Adrenal gland (tissue), 12 donors: ENCODE data around the gene LAPTM5. TPM values are rescaled to one million over a fixed set of nuclear protein-coding genes. Genes with fewer than 3 reads are reported as not detected.

Experiments
- DNase-seq, 7 donors: peaks; one replicate each; pipeline ENCODE4 v3.0.0-alpha.2; 2019 to 2020
- H3K27ac ChIP-seq, 5 donors: fragments of 200-600 bp; sonication (generic) in 4 of 5; 1 replicate in 3 of 5; 2 replicates in 2 of 5; pipeline versions ENCODE4 v1.5.1 to v1.8.0; 2016 to 2020; ENCODE audit warnings: mild to moderate bottlenecking in 1 of 5
- H3K27me3 ChIP-seq: fragments of 200-600 bp; 2 replicates; pipeline ENCODE4 v1.8.0; 2021
- H3K36me3 ChIP-seq, 2 donors: fragments of 200-600 bp; replicated peaks in 1 of 2; 1 replicate in 1 of 2; 2 replicates in 1 of 2; pipeline versions ENCODE4 v1.5.1 to v1.8.0; 2018 to 2022
- H3K4me1 ChIP-seq, 2 donors: fragments of 200-600 bp; replicated peaks in 1 of 2; 1 replicate in 1 of 2; 2 replicates in 1 of 2; pipeline versions ENCODE4 v1.5.1 to v1.8.0; 2018 to 2021
- H3K4me3 ChIP-seq, 4 donors: fragments of 200-600 bp; sonication (generic) in 3 of 4; one replicate each; pipeline ENCODE4 v1.5.1; 2016 to 2018
- H3K9me3 ChIP-seq, 3 donors: fragments of 200-600 bp; sonication (generic) in 1 of 3; replicated peaks in 1 of 3; 1 replicate in 2 of 3; 2 replicates in 1 of 3; pipeline versions ENCODE4 v1.5.1 to v1.8.0; 2016 to 2021
- CTCF ChIP-seq, 6 experiments: fragments of 450-650 bp in 4 of 6; fragments of 200-600 bp in 2 of 6; sonication (generic) in 1 of 6; IDR thresholded peaks; 1 replicate in 5 of 6; 2 replicates in 1 of 6; pipeline versions ENCODE4 v1.5.1 to v1.8.0; 2016 to 2021; ENCODE audit warnings: antibody characterized with exemption in 6 of 6, mild to moderate bottlenecking in 2 of 6, moderate library complexity in 1 of 6
- POLR2A ChIP-seq, 2 donors: fragments of 450-650 bp; IDR thresholded peaks; one replicate each; pipeline ENCODE4 v1.6.1; 2017; ENCODE audit warnings: antibody characterized with exemption in 2 of 2, mild to moderate bottlenecking in 2 of 2, moderate library complexity in 1 of 2
- WGBS, 4 donors: extraction: QIAGEN DNeasy Blood & Tissue Kit in 2 of 4; methylation state at CpG; one replicate each; pipeline versions ENCODE4 v1.1.5 to v1.1.7; 2013 to 2017; 5-methylcytosine and 5-hydroxymethylcytosine counted together
- intact Hi-C, 2 donors: fragments of 100-400 bp; cut with DNase I; formaldehyde crosslinking; loops; one replicate each; pipeline versions ENCODE4 v1.14.1 to v1.15.0; 2022 to 2023
- polyA plus RNA-seq, 3 donors: library from polyadenylated mRNA; stranded (reverse); fragments of 200-250 nt in 2 of 3; fragments of 350-450 nt in 1 of 3; fragmentation: Illumina TruSeq in 1 of 3; extraction: RNeasy Lipid Tissue Mini Kit (QIAGEN cat#74804) in 1 of 3; gene quantifications; one replicate each; pipeline ENCODE4 v1.2.3, GENCODE V29; 2013 to 2014
- total RNA-seq, 9 donors: library from RNA; depleted of rRNA in 4 of 9; stranded (reverse); fragments of >200 nt in 4 of 9; fragments of 120-200 nt in 1 of 9; fragmentation: NEBNext Ultra II Directional in 1 of 9; extraction: Animal tissue kit (Norgen Biotek cat#: 25700) in 1 of 9; gene quantifications; one replicate each; pipeline versions ENCODE4 v1.1.0 to v1.2.4, GENCODE V29; 2013 to 2023
- donor health status: healthy with polysubstance abuse.
- donor health status: Bipolar disorder and iron deficiency.
- donor health status: DM: yes; HTN: yes; CAD: no.
- donor health status: DM: no; HTN: no; CAD: no.
- donor health status: DM: no; HTN: no; CAD: no.
- donor health status: DM: yes; HTN: yes; CAD: no.

LAPTM5 gene
- total and polyA plus RNA-seq, 12 donors: 7.8 to 177 (median 109) TPM

GRCh38 chr1:30735668-30736498, 21.7 kb downstream of the LAPTM5 start:
- WGBS, 4 donors: 74 to 96% (median 93%) methylated on average over 6 of the region's 6 CpGs
- H3K9me3 ChIP-seq: no peaks in the 10 kb centered on the region
- no peak for TF ChIP-seq CTCF (IDR thresholded peaks at IDR 0.05)
- TF ChIP-seq POLR2A (IDR thresholded peaks at IDR 0.05): no peak
- no peaks in the 10 kb centered on the region for H3K4me1 ChIP-seq
- H3K36me3 ChIP-seq: peaks cover 0 to 14% of the 10 kb centered on the region in 2 donors
- H3K4me3 ChIP-seq: no peak overlapping the region
- no peaks in the 10 kb centered on the region for H3K27me3 ChIP-seq
- no peak overlapping the region for H3K27ac ChIP-seq
- intact Hi-C loops: no loop called here
- DNase-seq: no peak

GRCh38 chr1:30735124-30735523, 22.4 kb downstream of the LAPTM5 start:
- intact Hi-C loops: no loop called here
- WGBS, 4 donors: 82 to 94% (median 88%) methylated on average over 6 of the region's 6 CpGs
- H3K4me1 ChIP-seq: no peaks in the 10 kb centered on the region
- H3K27me3 ChIP-seq: no peaks in the 10 kb centered on the region
- no peak overlapping the region for H3K27ac ChIP-seq
- TF ChIP-seq CTCF (IDR thresholded peaks at IDR 0.05): no peak
- no peak for TF ChIP-seq POLR2A (IDR thresholded peaks at IDR 0.05)
- no peak for DNase-seq
- no peaks in the 10 kb centered on the region for H3K9me3 ChIP-seq
- peaks cover 0 to 14% of the 10 kb centered on the region in 2 donors for H3K36me3 ChIP-seq
- H3K4me3 ChIP-seq: no peak overlapping the region

GRCh38 chr1:30734580-30734979, 23.0 kb downstream of the LAPTM5 start:
- peaks cover 0 to 14% of the 10 kb centered on the region in 2 donors for H3K36me3 ChIP-seq
- H3K9me3 ChIP-seq: no peaks in the 10 kb centered on the region
- no peak for DNase-seq
- no peak for TF ChIP-seq CTCF (IDR thresholded peaks at IDR 0.05)
- intact Hi-C loops: no loop called here
- no peaks in the 10 kb centered on the region for H3K4me1 ChIP-seq
- H3K4me3 ChIP-seq: no peak overlapping the region
- H3K27ac ChIP-seq: no peak overlapping the region
- 95 to 99% (median 98%) methylated on average over 4 of the region's 4 CpGs for WGBS, 4 donors
- H3K27me3 ChIP-seq: no peaks in the 10 kb centered on the region

GRCh38 chr1:30734106-30734505, 23.5 kb downstream of the LAPTM5 start:
- no peak overlapping the region for H3K27ac ChIP-seq
- peaks cover 0 to 9% of the 10 kb centered on the region in 2 donors for H3K36me3 ChIP-seq
- WGBS, 4 donors: 90 to 100% (median 91%) methylated on average over 4 of the region's 4 CpGs
- no peaks in the 10 kb centered on the region for H3K4me1 ChIP-seq
- no peak for DNase-seq
- no peaks in the 10 kb centered on the region for H3K27me3 ChIP-seq
- no peak overlapping the region for H3K4me3 ChIP-seq
- no peaks in the 10 kb centered on the region for H3K9me3 ChIP-seq
- intact Hi-C loops: no loop called here
- TF ChIP-seq CTCF (IDR thresholded peaks at IDR 0.05): no peak
- TF ChIP-seq POLR2A (IDR thresholded peaks at IDR 0.05): no peak
